Tibial nerve (tissue), 4 donors: ENCODE data around the gene ERC2. TPM values are rescaled to one million over a fixed set of nuclear protein-coding genes. Genes with fewer than 3 reads are reported as not detected.

Experiments
- DNase-seq, 2 donors: peaks; one replicate each; pipeline ENCODE4 v3.0.0-alpha.2; 2019; ENCODE audit warnings: low spot score in 2 of 2
- H3K27ac ChIP-seq, 4 donors: fragments of 200-600 bp; sonication (generic) in 3 of 4; one replicate each; pipeline ENCODE4 v1.5.1; 2017 to 2019; ENCODE audit warnings: mild to moderate bottlenecking in 1 of 4
- H3K27me3 ChIP-seq, 2 donors: fragments of 200-600 bp; sonication (generic) in 1 of 2; one replicate each; pipeline versions ENCODE4 v1.5.1 to v1.6.0; 2017 to 2019
- H3K36me3 ChIP-seq, 3 donors: fragments of 200-600 bp; sonication (generic); one replicate each; pipeline ENCODE4 v1.5.1; 2018 to 2019
- H3K4me1 ChIP-seq, 4 donors: fragments of 200-600 bp; sonication (generic) in 3 of 4; one replicate each; pipeline ENCODE4 v1.5.1; 2017 to 2019
- H3K4me3 ChIP-seq, 4 donors: fragments of 200-600 bp; sonication (generic) in 3 of 4; one replicate each; pipeline ENCODE4 v1.5.1; 2017 to 2019; ENCODE audit warnings: mild to moderate bottlenecking in 1 of 4, moderate library complexity in 1 of 4
- H3K9me3 ChIP-seq, 4 donors: fragments of 200-600 bp; sonication (generic) in 3 of 4; one replicate each; pipeline ENCODE4 v1.5.1; 2017 to 2019
- EP300 ChIP-seq, 2 donors: sonication (generic); formaldehyde crosslinking; IDR thresholded peaks; one replicate each; pipeline ENCODE4 v1.6.1; 2017; ENCODE audit warnings: antibody characterized with exemption in 2 of 2, mild to moderate bottlenecking in 1 of 2
- POLR2A ChIP-seq, 2 donors: fragments of 450-650 bp; IDR thresholded peaks; one replicate each; pipeline ENCODE4 v1.6.1; 2017; ENCODE audit warnings: antibody characterized with exemption in 2 of 2, mild to moderate bottlenecking in 2 of 2, moderate library complexity in 2 of 2
- WGBS, 2 donors: methylation state at CpG; one replicate each; pipeline ENCODE4 v1.1.5; 2018; 5-methylcytosine and 5-hydroxymethylcytosine counted together
- total RNA-seq, 4 donors: library from RNA; depleted of rRNA; stranded (reverse); fragments of >200 nt; gene quantifications; one replicate each; pipeline ENCODE4 v1.1.0, GENCODE V29; 2016
- TF ChIP-seq, protein P1 (sequence below), 5 experiments: fragments of 200-600 bp in 3 of 5; fragments of 450-650 bp in 2 of 5; sonication (generic) in 3 of 5; IDR thresholded peaks; one replicate each; pipeline ENCODE4 v1.5.1; 2016 to 2019; ENCODE audit warnings: antibody characterized with exemption in 5 of 5, mild to moderate bottlenecking in 3 of 5, moderate library complexity in 2 of 5

The ERC2 gene
- total RNA-seq, 4 donors from 2014 or later = 0.84 to 0.98 (median 0.90) TPM; not detected in 1

DNA sequence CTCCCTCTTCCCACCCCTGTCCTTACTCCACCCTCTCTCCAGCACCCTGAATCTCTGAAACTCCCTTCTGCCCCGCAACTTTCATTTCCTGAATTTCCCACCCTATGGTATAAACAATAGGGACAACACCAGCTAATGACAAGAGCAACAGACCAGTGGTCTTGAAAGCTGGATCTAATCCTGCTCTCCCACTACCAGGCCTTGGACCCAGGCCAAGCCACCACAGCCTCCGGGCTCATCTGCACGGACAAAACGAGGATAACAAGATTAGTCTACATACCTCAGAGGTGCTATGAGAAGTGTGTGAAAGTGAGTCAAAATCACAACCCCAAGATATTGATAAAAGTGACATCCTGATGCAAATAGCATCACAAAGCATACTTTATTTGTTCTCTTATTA is 128.6 kb downstream of the ERC2 start:
- TF ChIP-seq POLR2A (IDR thresholded peaks at IDR 0.05) = no peak
- TF ChIP-seq, protein P1, sequence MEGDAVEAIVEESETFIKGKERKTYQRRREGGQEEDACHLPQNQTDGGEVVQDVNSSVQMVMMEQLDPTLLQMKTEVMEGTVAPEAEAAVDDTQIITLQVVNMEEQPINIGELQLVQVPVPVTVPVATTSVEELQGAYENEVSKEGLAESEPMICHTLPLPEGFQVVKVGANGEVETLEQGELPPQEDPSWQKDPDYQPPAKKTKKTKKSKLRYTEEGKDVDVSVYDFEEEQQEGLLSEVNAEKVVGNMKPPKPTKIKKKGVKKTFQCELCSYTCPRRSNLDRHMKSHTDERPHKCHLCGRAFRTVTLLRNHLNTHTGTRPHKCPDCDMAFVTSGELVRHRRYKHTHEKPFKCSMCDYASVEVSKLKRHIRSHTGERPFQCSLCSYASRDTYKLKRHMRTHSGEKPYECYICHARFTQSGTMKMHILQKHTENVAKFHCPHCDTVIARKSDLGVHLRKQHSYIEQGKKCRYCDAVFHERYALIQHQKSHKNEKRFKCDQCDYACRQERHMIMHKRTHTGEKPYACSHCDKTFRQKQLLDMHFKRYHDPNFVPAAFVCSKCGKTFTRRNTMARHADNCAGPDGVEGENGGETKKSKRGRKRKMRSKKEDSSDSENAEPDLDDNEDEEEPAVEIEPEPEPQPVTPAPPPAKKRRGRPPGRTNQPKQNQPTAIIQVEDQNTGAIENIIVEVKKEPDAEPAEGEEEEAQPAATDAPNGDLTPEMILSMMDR (IDR thresholded peaks at IDR 0.05) = no peak
- no peak for TF ChIP-seq EP300 (IDR thresholded peaks at IDR 0.05)
- no peak for DNase-seq
- H3K36me3 ChIP-seq = no peaks in the 10 kb centered on the region
- no peaks in the 10 kb centered on the region for H3K9me3 ChIP-seq
- no peak overlapping the region for H3K4me3 ChIP-seq
- no peak overlapping the region for H3K27ac ChIP-seq
- H3K27me3 ChIP-seq = no peaks in the 10 kb centered on the region
- no peaks in the 10 kb centered on the region for H3K4me1 ChIP-seq
- 49 to 74% methylated on average over 4 of the region's 4 CpGs for WGBS, 2 donors

DNA sequence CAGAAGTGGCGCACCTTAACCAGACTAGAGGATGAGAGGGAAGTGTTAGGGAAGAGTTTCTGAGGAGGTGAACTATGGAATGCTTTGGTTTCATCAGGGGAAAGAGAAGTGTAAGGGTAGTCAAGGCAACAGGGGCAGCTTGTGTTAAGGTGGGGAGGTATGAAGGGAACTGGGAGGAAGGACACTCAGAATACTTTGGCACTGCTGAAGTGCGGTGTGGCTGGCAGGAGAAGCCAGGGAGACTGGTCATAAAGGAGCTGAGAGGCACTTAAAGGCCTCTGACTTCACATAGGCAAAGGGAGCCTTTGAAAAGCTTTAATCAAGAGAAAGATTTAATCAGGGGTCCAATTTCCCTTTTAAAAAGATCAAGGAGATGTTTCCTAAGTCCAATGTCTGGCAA is 129.0 kb downstream of the ERC2 start:
- Histone ChIP-seq H3K4me1 (no peaks in the 10 kb centered on the region), H3K4me3 (no peak overlapping the region), H3K27ac (no peak overlapping the region), H3K27me3 (no peaks in the 10 kb centered on the region), H3K36me3 (no peaks in the 10 kb centered on the region), H3K9me3 (no peaks in the 10 kb centered on the region)
- 79 to 80% methylated on average over 2 of the region's 2 CpGs for WGBS, 2 donors
- no peak for DNase-seq
- no peak for TF ChIP-seq POLR2A (IDR thresholded peaks at IDR 0.05)
- TF ChIP-seq, protein P1 (IDR thresholded peaks at IDR 0.05) = no peak
- TF ChIP-seq EP300 (IDR thresholded peaks at IDR 0.05) = no peak

DNA sequence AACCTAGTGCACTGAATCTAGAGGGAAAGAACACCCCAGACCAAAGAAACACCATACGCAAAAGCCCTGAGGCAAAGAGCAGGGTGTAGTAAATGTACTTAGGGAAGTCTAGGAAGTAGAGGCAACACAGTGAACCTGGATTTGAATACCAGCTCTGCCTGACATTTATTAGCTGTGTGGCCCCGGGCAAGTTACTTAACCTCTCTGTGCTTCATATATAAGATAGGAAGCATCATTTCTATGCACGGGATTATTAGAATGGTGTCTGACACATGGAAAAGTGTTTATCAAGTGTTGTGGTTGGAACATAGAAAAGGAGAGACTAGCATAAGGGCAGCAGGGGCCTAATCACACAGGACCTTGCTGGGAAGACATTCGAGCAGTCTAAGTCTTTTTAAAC is 132.2 kb downstream of the ERC2 start:
- no peaks in the 10 kb centered on the region for H3K27me3 ChIP-seq
- H3K9me3 ChIP-seq = no peaks in the 10 kb centered on the region
- H3K4me3 ChIP-seq = no peak overlapping the region
- H3K36me3 ChIP-seq = no peaks in the 10 kb centered on the region
- TF ChIP-seq, protein P1 (IDR thresholded peaks at IDR 0.05) = no peak
- TF ChIP-seq POLR2A (IDR thresholded peaks at IDR 0.05) (no peak), EP300 (IDR thresholded peaks at IDR 0.05) (no peak)
- no peaks in the 10 kb centered on the region for H3K4me1 ChIP-seq
- no peak for DNase-seq
- H3K27ac ChIP-seq = no peak overlapping the region
- 88 to 91% methylated on average over 4 of the region's 4 CpGs for WGBS, 2 donors

DNA sequence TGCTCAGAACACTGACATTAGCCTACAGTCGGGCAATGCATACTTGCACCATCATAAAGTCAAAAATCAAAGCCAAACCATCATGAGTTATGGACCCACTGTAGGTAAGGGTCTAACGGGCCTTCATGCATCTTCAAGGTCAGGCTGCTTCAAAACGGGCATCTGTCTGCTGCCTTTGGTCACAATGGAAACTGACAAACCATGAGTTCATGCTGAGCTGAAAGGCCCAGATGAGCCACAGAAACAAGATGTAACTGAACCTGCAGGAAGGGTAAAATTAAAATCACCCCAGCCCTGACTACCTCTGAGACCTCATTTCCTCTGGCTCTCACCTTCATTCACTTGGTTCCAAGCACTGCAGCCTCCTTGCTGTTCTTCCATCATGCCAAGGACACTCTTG is 143.8 kb downstream of the ERC2 start:
- Histone ChIP-seq H3K27ac (no peak overlapping the region), H3K4me3 (no peak overlapping the region), H3K4me1 (no peaks in the 10 kb centered on the region), H3K9me3 (no peaks in the 10 kb centered on the region), H3K36me3 (no peaks in the 10 kb centered on the region), H3K27me3 (no peaks in the 10 kb centered on the region)
- TF ChIP-seq POLR2A (IDR thresholded peaks at IDR 0.05) = no peak
- TF ChIP-seq, protein P1 (IDR thresholded peaks at IDR 0.05) = no peak
- no peak for TF ChIP-seq EP300 (IDR thresholded peaks at IDR 0.05)
- WGBS, 2 donors = 85 to 94% methylated on average over 3 of the region's 3 CpGs
- DNase-seq = no peak

DNA sequence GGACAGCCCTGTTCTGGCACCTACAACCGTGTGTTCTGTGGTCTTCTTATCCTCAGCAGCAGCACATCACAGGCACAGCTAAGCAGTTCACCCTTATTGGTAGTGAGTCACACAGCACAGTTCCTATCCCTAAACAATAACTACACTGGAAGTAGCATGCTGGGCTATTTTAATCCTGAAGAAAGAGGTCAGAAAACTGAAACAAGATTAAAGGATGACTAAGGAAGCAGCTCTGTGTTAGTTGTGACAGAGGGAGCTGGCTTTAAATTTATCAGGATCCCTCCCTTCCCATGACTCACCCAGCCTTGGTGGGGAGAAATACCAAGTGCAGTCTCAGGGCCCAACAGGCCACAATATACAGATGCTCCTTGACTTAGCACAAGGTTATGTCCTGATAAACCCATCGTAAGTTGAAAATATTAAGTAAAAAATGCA is 144.3 kb downstream of the ERC2 start:
- Histone ChIP-seq H3K27ac (no peak overlapping the region), H3K4me3 (no peak overlapping the region), H3K27me3 (no peaks in the 10 kb centered on the region), H3K4me1 (no peaks in the 10 kb centered on the region), H3K36me3 (no peaks in the 10 kb centered on the region), H3K9me3 (no peaks in the 10 kb centered on the region)
- 52 to 63% methylated on average over 2 of the region's 2 CpGs for WGBS, 2 donors
- TF ChIP-seq EP300 (IDR thresholded peaks at IDR 0.05) (no peak), POLR2A (IDR thresholded peaks at IDR 0.05) (no peak)
- TF ChIP-seq, protein P1 (IDR thresholded peaks at IDR 0.05) = no peak
- DNase-seq = no peak
